AG04450 (cell line): Measurements from ENCODE around the gene TSPEAR. TPM values are rescaled to one million over a fixed set of nuclear protein-coding genes. Genes with fewer than 3 reads are reported as not detected.
"Not testable (repeated sequence)": the region's sequence is repeated elsewhere in the genome, so short reads cannot be mapped to it uniquely, and the experiment has no call there.

ENCODE experiments used
- CTCF ChIA-PET: fragments of 300-600, 350-600 bp; formaldehyde crosslinking; extraction: SDS; loops from one replicate; lab custom pipeline; 2022; ENCODE audit warnings: antibody characterized with exemption, inconsistent platforms; lab: Charles Lee
- POLR2A ChIA-PET: fragments of 350-600 bp; formaldehyde crosslinking; extraction: SDS; loops from one replicate; lab custom pipeline; 2021; ENCODE audit warnings: antibody characterized with exemption, inconsistent platforms; lab: Yijun Ruan, JAX
- DNase-seq: peaks from one replicate; pipeline ENCODE4 v3.0.0-alpha.2; 2011; ENCODE audit warnings: low read depth, low spot score
- H3K27ac ChIP-seq: one replicate; pipeline ENCODE4 v1.5.1; 2012; ENCODE audit warnings: low read depth, low read length, control low read depth
- H3K27me3 ChIP-seq: one replicate; pipeline ENCODE4 v1.6.0; 2012; ENCODE audit warnings: low read length; ENCODE audit not compliant: control insufficient read depth, insufficient read depth
- H3K4me3 ChIP-seq: 2 replicates; pipeline ENCODE4 v1.5.1; 2011; ENCODE audit warnings: mild to moderate bottlenecking, low read depth, low read length, control low read depth
- H3K9me3 ChIP-seq: 2 replicates; pipeline ENCODE4 v1.5.1; 2012; ENCODE audit warnings: low read length; ENCODE audit not compliant: control insufficient read depth, insufficient read depth
- polyA plus RNA-seq: library from polyadenylated mRNA; depleted of rRNA; stranded (reverse); fragments of >200 nt; gene quantifications from 2 replicates; pipeline ENCODE4 v1.2.3, GENCODE V29; 2011
- TF ChIP-seq, protein P1 (sequence below): IDR thresholded peaks from 2 replicates; pipeline ENCODE4 v1.5.1; 2011; ENCODE audit warnings: low read depth, low read length, control low read depth, inconsistent platforms

TSPEAR gene
- polyA plus RNA-seq, 1 experiment, result not detected

DNA sequence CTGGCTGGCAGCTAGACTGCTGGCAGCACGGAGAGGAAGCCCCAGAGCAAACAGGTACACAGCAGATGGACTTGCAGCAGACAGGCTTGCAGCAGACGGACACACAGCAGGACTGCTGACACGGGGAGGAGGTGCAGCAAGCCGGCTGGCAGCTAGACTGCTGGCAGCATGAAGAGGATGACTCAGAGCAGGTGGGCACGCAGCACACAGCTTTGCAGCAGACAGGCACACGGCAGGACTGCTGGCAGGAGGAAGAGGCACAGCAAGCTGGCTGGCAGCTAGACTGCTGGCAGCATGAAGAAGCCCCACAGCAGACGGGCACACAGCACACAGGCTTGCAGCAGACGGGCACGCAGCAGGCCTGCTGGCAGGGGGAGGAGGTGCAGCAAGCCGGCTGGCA is 160.6 kb downstream of the TSPEAR start:
- TF ChIP-seq, protein P1, sequence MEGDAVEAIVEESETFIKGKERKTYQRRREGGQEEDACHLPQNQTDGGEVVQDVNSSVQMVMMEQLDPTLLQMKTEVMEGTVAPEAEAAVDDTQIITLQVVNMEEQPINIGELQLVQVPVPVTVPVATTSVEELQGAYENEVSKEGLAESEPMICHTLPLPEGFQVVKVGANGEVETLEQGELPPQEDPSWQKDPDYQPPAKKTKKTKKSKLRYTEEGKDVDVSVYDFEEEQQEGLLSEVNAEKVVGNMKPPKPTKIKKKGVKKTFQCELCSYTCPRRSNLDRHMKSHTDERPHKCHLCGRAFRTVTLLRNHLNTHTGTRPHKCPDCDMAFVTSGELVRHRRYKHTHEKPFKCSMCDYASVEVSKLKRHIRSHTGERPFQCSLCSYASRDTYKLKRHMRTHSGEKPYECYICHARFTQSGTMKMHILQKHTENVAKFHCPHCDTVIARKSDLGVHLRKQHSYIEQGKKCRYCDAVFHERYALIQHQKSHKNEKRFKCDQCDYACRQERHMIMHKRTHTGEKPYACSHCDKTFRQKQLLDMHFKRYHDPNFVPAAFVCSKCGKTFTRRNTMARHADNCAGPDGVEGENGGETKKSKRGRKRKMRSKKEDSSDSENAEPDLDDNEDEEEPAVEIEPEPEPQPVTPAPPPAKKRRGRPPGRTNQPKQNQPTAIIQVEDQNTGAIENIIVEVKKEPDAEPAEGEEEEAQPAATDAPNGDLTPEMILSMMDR, result no peak
- H3K9me3 ChIP-seq, result no peaks in the 10 kb centered on the region; the same call in 1 of the 2 replicates
- CTCF ChIA-PET, result no interaction called here
- H3K27ac ChIP-seq, result no peak overlapping the region
- H3K4me3 ChIP-seq, result no peak overlapping the region
- POLR2A ChIA-PET, result no interaction called here
- peaks cover 5% of the 10 kb centered on the region for H3K27me3 ChIP-seq
- DNase-seq, result no peak

DNA sequence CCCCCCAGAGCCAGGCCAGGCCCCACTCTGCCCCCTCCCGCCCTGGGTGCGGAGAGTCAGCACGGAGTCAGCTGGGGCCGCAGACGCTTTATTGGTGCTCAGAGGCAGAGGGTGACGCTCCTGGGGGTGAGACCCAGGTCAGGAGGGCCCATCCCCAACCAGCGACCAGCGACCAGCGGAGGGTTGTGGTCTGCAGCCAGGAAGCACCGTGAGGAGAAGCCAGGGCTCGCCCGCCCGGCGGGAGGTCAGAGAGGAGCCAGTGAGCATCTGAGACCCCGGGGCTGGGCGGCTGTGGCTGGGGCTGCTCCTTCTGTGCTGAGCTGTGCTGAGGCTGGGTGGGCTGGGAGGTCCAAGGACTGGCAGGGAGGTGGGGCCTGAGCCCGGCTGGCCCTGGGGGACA is 161.1 kb downstream of the TSPEAR start:
- H3K27me3 ChIP-seq, POLR2A ChIA-PET, H3K27ac ChIP-seq, CTCF ChIA-PET, H3K4me3 ChIP-seq, H3K9me3 ChIP-seq, DNase-seq: not testable (repeated sequence)

DNA sequence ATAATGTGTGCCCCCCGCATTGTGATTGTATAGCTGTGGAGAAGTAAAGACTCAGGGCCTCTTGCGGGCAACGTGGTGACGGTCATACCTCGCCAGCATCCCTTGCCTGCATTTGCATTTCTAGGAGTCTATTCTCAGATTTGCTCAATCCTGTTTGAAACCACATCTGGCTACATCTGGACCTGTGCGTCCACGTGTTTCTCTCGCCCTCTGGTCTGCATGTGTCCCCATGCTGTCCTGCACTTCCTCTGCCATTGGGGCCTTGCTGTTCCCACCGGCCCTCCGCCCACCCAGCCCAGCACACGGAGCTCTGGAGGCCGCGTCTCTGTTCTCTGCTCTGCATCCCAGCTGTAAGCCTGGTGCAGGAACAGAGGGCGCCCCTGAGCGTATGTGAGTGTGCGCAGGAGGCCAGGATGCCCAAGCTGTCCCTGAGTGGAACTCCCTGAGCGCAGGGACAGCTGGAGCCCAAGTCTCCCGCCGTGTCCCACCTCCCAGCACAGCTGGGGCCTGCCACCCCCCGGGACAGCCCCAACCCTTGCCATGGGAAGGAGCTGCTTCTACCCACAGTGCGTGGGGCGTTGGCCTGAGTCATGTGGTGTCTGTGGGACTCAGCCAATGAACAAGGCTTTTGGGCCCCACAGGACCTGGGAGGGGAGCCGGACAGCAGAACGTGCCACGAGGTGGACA is 161.7 kb downstream of the TSPEAR start:
- H3K27ac ChIP-seq, result no peak overlapping the region
- DNase-seq, result no peak
- no peak overlapping the region for H3K4me3 ChIP-seq
- no peaks in the 10 kb centered on the region; the same call in 1 of the 2 replicates for H3K9me3 ChIP-seq
- ChIA-PET CTCF (no interaction called here), POLR2A (no interaction called here)
- peaks cover 5% of the 10 kb centered on the region for H3K27me3 ChIP-seq
- TF ChIP-seq, protein P1, result no peak

DNA sequence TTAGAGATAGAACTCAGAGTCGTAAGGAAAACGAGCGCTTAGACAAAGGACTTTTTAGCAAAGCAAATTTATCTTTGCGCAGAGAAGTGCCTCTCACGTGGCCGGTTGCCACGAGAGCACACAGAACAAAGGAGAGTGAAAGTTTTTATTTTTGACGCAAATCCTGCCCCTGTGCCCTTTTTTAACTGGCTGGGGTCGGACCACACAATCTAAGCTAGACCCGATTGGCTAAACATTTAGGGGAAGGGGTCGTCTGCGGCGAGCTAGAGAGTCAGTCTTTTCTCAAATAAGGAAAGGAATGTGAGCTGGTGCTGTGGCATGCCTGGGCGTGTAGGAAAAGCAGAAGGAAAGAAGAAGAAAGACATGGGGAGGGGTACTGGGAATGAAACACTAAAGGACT is 162.4 kb downstream of the TSPEAR start:
- no peak overlapping the region for H3K27ac ChIP-seq
- no peak for DNase-seq
- POLR2A ChIA-PET, result no interaction called here
- peaks cover 5% of the 10 kb centered on the region for H3K27me3 ChIP-seq
- H3K4me3 ChIP-seq, result no peak overlapping the region
- H3K9me3 ChIP-seq, result no peaks in the 10 kb centered on the region; the same call in 1 of the 2 replicates
- CTCF ChIA-PET, result no interaction called here
- TF ChIP-seq, protein P1, result no peak

DNA sequence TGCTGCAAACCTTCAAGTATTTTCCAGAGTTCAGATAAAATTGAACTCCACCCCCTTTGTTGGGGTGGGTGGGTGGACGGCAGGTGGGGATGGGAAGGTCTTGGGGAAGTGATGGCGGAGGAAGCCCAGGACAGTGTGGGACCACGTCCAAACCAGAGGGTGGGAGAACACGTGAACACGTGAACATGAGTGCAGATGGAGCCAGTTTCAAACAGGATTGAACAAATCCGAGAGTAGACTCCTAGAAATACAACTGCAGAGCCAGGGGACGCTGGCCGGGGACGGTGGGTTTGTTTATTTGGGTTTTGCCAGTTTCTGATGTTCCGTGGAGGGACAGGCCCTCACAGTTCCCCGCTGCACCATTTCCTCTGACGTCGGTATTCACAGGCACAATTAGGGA is 163.0 kb downstream of the TSPEAR start:
- DNase-seq, result no peak
- H3K27me3 ChIP-seq, result peaks cover 5% of the 10 kb centered on the region
- ChIA-PET CTCF (no interaction called here), POLR2A (no interaction called here)
- H3K4me3 ChIP-seq, result no peak overlapping the region
- no peaks in the 10 kb centered on the region; the same call in 1 of the 2 replicates for H3K9me3 ChIP-seq
- H3K27ac ChIP-seq, result no peak overlapping the region
- TF ChIP-seq, protein P1, result no peak
